IPS-NIHi7 (cell line): ENCODE measurements around the gene PRORP.
"Not testable (repeated sequence)": the region's sequence is repeated elsewhere in the genome, so short reads cannot be mapped to it uniquely, and the experiment has no call there.

Experiments
- DNase-seq: peaks from one replicate; pipeline ENCODE4 v3.0.0; 2012; ENCODE audit warnings: mixed read lengths; ENCODE audit errors: extremely low spot score

PRORP gene

GRCh38 chr14:35121887-35122695, at the start of gene PRORP, which contains the start of gene PPP2R3C:
Gene PRORP (plus strand): TSS chr14:35122552. CDS start chr14:35123246, 694 bp downstream.
Gene PPP2R3C (minus strand): TSS chr14:35121990. CDS start chr14:35121959, 31 bp downstream.
- DNase-seq: peak; percentile 94

GRCh38 chr14:35073486-35073885, 48.9 kb upstream of the PRORP start:
- no peak for DNase-seq

GRCh38 chr14:35078082-35078481, 44.3 kb upstream of the PRORP start:
- no peak for DNase-seq

- DNase-seq: no peak
Measured at GRCh38 chr14:35079742-35080141, 42.6 kb upstream of the PRORP start.

- DNase-seq: no peak
Measured at GRCh38 chr14:35083530-35084150, 38.7 kb upstream of the PRORP start.

- DNase-seq: no peak
Measured at GRCh38 chr14:35085441-35085840, 36.9 kb upstream of the PRORP start.

GRCh38 chr14:35088514-35088913, 33.8 kb upstream of the PRORP start:
- no peak for DNase-seq

GRCh38 chr14:35094645-35095044, 27.7 kb upstream of the PRORP start:
- not testable (repeated sequence) for DNase-seq

GRCh38 chr14:35107866-35108265, 14.5 kb upstream of the PRORP start:
- DNase-seq: no peak

- no peak for DNase-seq
Measured at GRCh38 chr14:35112641-35113040, 9.7 kb upstream of the PRORP start.

- DNase-seq: no peak
Measured at GRCh38 chr14:35113308-35113950, 8.9 kb upstream of the PRORP start.

- no peak for DNase-seq
Measured at GRCh38 chr14:35114036-35114435, 8.3 kb upstream of the PRORP start.

GRCh38 chr14:35116242-35116641, 6.1 kb upstream of the PRORP start:
- no peak for DNase-seq

- DNase-seq: no peak
Measured at GRCh38 chr14:35117112-35117511, 5.2 kb upstream of the PRORP start.

- DNase-seq: no peak
Measured at GRCh38 chr14:35121026-35121886, 1.1 kb upstream of the PRORP start.

- DNase-seq: peak; percentile 23
Measured at GRCh38 chr14:35122696-35123387, 490 bp downstream of the PRORP start.

- DNase-seq: no peak
Measured at GRCh38 chr14:35123388-35123703, 994 bp downstream of the PRORP start.

GRCh38 chr14:35124127-35124526, 1.8 kb downstream of the PRORP start:
- DNase-seq: no peak

GRCh38 chr14:35133542-35134328, 11.4 kb downstream of the PRORP start:
- no peak for DNase-seq

- DNase-seq: no peak
Measured at GRCh38 chr14:35134329-35135123, 12.2 kb downstream of the PRORP start.
